Stimulated activated CD4-positive, alpha-beta T cell treated with anti-CD3 and anti-CD28 coated beads, Interleukin-15, amount 100 ng/mL, for 24 hours (primary cell): ENCODE measurements around the gene TUBD1.
"Not testable (repeated sequence)": the region's sequence is repeated elsewhere in the genome, so short reads cannot be mapped to it uniquely, and the experiment has no call there.

ENCODE experiments used
- DNase-seq: peaks from one replicate; pipeline ENCODE4 v3.0.0-alpha.2; 2020

The TUBD1 gene

DNA sequence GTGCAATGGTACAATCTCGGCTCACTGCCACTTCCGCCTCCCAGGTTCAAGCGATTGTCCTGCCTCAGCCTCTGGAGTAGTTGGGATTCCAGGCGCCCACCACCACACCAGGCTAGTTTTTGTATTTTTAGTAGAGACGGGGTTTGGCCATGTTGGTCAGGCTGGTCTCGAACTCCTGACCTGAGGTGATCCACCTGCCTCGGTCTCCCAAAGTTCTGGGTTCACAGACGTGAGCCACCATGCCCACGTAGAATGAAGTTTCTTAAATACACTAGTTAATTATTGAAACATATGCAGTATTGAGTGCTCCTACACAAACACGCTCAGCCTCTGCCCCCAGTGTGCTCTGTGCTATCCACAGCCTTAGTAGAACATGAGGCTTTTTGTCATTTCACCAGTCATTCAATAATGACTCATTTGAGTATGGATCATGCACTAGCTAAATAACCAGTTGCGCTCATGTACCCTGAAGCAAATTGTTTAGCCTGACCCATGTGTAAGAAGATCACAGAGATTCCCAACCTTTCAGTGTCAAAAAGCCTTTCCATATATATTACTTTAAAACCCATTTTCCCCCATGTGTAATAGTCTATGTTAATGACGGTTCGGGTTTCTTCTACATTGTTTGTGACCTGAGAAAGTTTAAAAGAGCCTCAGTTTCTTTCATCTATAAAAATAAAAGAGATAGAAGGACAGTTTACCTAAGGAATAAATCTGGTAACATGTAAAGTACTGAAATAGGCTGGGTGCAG, 49.7 kb downstream of the TUBD1 start:
- peak; percentile 82 for DNase-seq

DNA sequence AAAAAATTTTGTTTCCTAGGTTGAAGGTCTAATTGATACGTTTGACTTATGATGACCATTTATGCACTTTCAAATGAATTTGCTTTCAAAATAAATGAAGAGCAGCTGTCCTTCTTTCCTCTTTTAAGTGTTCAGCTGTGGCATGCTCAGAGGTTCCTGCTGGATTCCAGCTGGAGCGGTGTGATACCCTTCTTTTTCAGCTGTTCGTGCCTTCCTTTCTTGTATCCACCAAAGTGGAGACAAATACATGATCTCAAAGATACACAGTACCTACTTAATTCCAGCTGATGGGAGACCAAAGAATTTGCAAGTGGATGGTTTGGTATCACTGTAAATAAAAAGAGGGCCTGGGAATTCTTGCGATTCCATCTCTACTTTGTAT, 50.9 kb downstream of the TUBD1 start:
- DNase-seq: not testable (repeated sequence)

DNA sequence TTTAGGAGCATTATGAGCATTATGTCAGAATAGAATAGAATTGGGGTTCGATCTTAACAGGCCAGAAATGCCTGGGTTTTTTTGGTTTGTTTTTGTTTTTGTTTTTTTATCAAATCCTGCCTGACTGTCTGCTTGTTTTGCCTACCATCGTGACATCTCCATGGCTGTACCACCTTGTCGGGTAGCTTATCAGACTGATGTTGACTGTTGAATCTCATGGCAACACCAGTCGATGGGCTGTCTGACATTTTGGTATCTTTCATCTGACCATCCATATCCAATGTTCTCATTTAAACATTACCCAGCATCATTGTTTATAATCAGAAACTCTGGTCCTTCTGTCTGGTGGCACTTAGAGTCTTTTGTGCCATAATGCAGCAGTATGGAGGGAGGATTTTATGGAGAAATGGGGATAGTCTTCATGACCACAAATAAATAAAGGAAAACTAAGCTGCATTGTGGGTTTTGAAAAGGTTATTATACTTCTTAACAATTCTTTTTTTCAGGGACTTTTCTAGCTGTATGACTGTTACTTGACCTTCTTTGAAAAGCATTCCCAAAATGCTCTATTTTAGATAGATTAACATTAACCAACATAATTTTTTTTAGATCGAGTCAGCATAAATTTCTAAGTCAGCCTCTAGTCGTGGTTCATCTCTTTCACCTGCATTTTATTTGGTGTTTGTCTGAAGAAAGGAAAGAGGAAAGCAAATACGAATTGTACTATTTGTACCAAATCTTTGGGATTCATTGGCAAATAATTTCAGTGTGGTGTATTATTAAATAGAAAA, 51.5 kb downstream of the TUBD1 start:
- peak; percentile 41 for DNase-seq

DNA sequence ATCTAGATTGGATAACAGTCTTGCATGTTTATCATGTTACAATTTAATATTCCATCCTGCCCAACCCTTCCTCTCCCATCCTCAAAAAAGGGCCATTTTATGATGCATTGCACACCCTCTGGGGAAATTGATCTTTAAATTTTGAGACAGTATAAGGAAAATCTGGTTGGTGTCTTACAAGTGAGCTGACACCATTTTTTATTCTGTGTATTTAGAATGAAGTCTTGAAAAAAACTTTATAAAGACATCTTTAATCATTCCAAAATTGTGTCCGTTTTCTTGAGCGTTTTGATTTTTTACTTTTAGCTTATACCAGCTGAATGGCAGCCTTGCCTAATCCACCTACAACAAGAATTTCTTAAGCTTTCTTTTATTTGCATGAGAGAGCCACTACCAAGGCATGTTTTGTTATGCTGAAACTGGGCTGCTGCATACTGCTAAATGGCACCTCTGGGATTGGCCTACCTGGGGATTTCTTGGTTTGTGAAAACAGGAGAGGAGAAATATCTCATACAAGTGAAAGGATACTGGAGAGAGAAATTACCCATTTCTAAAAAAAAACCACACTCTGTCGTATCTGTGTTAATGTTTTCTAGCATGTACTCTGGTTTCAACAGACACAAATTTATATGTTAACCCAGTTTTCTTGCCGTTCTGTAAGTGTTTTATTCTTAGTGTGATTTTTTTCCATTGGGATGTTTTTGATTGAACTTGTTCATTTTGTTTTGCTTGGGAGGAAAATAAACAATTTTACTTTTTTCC, 52.2 kb downstream of the TUBD1 start:
- peak; percentile 35 for DNase-seq

DNA sequence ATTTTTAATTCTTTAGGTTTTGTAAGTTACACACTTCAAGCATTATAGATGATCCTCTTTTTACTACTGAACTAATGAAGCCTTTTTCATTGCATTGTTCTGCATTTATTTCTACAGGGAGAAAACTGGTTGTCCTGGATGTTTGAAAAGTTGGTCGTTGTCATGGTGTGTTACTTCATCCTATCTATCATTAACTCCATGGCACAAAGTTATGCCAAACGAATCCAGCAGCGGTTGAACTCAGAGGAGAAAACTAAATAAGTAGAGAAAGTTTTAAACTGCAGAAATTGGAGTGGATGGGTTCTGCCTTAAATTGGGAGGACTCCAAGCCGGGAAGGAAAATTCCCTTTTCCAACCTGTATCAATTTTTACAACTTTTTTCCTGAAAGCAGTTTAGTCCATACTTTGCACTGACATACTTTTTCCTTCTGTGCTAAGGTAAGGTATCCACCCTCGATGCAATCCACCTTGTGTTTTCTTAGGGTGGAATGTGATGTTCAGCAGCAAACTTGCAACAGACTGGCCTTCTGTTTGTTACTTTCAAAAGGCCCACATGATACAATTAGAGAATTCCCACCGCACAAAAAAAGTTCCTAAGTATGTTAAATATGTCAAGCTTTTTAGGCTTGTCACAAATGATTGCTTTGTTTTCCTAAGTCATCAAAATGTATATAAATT, 53.0 kb downstream of the TUBD1 start:
- no peak for DNase-seq

DNA sequence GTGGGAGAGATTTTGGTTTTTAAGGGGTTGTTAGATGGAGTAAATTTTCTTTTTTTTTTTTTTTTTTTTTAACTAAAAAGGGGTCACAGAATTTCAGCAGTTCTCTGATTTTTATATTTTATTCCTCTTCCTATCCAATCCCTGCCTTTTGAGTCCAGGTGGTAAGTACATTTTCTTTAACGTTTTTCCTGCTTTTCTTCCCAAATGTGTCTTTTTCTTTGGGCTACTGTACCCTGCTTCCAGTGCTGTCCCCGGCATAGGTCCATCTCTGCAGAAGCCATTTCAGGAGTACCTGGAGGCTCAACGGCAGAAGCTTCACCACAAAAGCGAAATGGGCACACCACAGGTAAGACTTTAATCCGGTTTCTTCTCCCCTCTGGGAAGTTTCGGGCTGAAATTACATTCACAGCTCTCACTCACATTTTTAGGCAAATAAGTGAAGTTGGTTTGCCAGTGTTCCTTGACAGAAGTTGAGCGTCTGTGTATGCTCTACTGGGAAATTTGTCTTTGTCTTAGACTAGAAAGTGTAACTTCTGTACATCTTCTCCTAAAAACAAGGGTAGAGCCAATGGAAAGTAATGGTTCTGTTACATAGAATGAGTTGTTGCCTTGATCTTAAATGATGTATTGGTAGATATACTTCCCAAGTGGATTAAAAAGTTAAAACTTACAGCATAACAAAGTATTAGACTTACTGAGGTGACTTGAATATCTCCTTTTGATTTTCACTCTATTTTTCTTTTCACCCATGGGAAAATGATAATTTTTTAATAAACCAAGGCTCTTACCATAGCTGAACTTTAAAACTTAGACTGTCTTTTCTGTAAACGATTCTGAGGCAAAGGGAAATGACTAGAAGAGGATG, 54.5 kb downstream of the TUBD1 start:
- peak; percentile 53 for DNase-seq

DNA sequence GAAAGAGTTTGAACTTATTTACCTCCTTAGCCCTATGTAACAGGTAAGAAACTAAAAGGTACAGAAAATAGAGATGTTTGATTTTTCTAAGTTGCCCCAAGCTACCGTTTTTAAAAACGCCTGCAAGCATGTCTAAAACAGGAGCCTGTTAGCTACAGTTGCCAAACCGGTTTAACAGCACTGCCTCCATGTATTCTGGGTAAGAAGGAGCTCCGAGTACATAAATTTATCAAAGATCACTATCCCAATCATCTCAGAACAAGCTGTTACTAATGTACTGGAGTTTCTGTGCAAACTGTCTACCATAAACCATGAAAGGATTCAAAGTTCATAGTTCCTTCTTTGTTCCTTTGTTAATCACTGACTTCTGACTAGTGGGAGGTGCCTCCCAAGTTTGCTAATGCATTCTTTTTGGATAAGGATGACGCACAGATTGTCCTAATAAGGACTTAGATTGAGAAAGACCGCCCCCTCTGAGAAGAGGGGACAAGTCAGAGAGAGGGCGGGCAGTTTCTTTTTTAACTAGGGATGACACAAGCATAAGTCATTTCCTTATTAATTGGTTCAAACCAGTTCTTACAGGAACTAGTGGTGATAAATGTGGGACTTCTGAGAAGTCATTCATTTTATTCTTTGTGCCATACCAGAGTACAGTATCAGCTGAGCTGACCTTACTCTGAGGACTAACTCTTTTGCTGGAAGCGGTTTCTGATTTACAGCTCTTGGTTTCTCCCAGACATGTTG, 55.3 kb downstream of the TUBD1 start:
- peak; percentile 73 for DNase-seq

DNA sequence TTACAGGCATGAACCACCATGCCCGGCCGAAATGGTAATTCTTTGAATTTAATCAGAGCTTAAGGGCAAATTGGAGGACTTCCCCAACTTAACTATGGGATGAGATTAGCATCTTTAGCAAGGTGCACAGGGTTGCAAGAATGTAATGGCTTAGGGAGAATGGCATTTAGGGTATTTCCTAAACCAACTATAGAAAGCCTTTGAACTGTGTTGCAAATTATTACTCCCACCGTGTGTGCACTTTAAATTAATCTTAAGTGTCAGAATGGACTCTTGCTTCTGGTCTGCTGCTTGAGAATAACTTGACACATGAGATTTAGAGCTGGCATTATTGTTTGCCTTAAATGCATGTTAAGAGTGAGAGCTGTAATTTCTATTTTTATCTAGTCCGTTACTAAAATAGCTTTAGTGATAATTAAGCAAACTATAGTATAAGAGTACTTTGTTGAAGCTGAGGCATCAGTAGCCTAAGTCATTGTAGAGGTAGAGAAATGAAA, 59.8 kb downstream of the TUBD1 start:
- DNase-seq: no peak

DNA sequence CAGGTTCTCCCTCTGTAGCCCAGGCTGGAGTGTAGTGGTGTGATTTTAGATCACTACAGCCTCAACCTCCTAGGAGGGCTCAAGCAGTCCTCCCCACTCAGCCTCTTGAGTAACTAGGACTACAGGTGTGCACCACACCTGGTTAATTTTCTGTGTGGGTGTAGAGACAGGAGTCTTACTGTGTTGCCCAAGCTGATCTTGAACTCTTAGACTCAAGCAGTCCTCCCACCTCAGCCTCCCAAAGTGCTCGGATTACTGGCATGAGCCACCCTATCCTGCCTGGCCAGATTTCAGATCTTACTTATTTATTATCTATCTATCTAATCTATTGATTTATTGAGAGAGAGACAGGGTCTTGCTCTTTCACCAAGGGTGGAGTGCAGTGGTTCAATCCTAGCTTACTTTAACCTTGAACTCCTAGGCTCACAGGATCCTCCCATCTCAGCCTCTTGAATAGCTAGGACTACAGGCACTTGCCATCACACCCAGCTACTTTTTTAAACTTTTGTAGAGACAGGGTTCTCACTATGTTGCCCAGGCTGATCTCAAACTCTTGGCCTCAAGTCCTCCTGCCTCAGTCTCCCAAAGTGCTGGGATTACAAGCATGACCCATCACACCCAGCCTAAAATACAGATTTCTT, 61.8 kb downstream of the TUBD1 start:
- DNase-seq: peak; percentile 36

DNA sequence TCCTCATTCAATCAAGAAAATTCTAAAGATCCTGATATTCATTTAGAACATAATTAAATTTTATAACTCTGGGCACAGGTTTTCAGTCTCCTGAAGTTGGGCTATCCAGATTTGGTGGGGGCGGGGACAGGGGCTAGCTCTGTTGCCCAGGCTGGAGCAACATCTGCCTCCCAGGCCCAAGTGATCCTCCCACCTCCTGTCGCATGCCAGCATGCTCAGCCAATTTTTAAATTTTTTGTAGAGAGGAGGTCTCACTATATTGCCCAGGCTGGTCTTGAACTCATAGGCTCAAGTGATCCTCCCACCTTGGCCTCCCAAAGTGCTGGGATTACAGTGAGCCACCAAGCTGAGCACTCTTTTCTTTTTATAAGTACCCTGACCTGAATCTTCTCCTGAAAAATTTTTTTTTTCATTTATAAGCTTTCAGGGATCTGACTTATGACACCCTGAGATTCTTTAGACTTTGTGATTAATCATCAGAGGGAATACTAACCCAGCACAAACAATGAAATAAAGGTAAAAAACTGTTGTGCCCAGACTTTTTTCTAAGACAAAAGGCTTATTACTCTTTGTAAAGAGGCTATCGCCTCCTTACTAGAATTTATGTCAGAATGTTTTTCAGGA, 62.6 kb downstream of the TUBD1 start:
- DNase-seq: peak; percentile 77

DNA sequence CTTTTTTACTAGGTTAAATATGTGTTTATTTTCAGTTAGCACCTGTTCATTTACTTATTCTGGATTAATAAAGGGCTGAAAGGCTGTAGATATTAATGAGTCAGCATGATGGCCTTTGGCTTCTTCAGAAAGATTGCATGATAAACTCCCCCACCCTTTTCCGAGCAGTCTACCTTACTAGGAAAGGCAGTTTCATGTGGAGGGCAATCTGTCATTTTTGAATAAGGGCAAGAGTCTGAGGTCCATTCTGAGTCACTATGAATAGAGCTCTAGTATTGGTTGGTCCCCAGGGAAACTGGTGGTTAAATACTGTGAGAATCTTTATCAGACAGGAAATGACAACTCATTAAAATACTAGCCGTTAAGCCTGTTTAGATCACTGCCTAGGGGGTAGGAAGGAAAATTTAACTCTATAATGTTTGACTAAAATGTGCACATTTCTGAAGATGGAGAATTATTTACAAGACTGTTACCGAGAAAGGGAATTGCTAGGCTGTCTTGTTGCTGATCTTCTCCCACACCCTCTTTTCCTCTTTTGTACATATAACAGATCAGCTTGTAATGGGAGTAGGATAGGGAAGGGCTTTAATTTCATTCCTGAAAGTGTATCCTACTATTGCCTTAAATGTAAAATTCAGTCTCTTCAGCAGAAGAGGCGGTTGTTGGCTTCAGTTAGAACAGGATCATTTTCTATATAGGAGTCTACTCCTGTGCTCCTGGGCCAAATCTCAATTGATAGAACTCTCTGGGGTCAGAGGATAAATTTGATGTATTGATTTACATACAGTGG, 63.3 kb downstream of the TUBD1 start:
- peak; percentile 58 for DNase-seq

DNA sequence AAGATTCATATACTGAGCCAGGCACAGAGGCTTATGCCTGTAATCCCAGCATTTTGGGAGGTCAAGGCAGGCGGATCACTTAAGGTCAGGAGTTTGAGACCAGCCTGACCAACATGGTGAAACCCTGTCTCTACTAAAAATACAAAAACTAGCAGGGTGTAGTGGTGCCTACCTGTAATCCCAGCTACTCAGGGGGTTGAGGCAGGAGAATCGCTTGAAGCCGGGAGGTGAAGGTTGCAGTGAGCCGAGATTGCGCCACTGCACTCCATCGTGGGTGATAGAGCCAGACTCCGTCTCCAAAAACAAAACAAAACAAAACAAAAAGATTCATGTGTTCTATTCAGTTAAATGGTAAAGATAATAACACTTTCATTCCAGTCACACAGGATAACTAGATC, 63.9 kb downstream of the TUBD1 start:
- DNase-seq: peak; percentile 63

DNA sequence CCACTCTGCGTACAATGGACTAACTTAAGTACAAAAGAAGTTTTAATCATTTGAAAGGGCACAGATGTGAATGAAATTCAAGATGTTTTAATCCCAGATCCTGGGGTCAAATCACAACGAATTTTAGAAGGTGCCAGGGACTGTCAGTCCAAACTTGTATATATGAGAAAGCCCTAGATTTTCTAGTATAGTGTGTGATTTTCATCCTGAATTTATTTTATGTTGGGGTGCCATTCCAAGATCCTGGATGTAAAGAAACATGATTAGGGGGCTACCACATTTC, 64.3 kb downstream of the TUBD1 start:
- DNase-seq: no peak

DNA sequence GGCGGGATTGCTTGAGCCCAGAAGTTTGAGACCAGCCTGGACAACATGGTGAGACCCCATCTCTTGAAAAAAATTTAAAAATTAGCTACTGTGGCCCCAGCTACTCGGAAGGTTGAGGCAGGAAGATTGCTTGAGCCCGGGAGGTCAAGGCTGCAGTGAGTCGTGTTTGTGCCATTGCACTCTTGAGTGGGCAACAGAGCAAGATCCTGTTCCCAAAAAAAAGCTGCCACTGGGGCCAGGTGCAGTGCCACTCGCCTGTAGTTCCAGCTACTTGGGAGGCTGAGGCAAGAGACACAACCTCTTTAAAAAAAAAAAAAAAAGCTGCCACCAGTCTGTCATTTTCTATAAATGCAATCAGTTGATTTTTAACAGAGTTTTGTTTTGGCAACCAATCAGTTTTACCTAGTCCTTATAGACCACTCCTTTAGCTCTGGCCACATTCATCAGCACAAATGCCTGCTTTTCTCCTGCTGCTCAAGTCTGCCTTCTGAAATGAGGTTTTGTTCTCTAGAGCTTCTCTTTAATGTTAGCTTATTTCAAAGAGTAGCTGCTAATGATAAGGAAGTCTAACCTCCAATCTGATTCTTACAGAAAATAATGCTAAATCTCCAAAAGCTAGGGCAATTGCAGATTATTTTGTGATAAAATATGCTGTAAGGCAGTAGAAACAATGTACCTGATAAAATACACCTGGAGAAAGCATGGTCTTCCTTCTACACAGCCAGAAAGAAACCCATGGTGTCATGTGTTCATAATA, 64.8 kb downstream of the TUBD1 start:
- no peak for DNase-seq

DNA sequence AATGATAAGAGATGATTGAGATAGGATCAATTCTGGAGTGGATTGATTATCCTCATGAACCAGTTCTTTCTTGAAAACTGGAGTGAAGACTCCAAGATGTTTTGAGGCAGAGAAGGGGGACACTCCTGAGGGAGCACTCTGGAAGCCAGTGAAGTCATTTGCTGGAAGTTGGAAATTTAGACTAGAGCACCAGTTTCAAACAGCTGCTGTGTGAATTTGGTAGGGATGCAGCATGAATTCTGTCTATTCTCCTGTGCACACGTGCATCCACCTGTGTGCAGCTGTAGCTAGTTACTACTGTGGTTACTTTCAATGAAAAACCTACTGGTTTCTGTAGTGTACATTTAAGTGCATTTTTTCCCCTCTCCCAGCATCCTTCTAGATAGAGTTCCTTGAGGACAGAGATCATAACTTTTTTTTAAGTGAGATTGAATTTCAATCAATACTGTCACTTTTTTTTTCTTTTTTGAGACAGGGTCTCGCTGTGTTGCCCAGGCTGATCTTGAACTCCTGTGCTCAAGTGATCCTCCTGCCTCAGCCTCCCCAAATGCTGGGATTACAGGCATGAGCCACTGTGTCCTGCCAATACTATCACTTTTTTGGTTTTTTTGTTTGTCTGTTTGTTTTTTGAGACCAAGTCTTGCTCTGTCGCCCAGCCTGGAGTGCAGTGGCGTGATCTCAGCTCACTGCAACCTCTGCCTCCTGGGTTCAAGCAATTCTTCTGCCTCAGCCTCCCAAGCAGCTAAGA, 65.9 kb downstream of the TUBD1 start:
- no peak for DNase-seq

DNA sequence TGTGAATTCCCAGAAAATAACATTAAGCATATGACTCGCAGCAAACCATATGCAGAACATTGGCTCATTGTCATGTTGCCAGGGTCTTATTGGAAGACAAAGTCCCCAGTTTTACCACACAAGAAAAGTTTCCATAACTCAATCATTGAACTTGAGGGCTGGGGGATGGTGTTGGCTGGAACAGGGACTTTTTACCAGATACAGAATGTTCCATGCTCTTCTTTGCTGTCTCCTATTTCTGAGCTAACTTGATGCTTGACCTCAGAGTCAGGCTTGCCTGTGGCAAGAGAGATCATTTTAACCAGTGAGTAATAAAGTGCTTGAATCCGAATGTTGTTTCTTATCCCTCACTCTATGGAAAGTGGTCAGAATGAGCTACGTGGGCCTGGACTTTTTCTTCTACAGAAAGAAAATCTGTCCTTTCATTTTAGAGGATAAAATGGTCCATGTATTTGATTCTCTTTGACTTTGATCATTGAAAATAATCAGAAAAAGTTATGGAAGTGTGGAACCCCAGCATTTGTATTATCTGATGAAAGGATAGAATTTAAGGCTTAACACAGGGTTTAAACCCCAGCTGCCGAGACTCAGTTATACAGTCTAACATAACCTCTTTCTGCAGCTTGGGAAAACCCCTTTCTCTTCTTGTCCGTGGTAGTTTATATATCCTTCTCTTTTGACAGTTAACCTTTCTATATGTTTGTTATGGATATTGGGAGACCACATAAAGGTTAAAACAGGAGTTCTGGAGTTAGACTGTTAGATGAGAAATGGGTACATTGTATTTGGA, 67.0 kb downstream of the TUBD1 start:
- peak; percentile 70 for DNase-seq

DNA sequence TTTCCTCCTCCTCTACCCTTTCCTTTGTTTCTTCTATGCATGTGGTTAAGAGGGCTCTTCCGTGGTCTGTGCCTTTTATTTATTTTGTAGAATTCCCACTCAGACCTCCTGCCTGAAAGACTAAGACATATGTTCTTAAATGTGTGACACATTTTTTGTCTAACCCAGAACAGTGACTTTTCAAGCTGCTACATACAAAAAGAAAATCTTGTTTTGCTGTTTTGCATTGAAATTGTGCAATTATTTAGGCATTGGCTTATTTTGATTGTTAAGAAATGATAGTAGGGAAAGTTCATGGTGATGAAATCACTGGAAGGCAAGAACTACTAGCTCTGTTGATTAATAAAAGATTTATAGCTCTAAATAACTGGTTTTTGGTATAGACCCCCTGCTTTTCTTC, 76.8 kb downstream of the TUBD1 start:
- no peak for DNase-seq
